ENCODE data around the gene PIPOX. TPM values are rescaled to one million over a fixed set of nuclear protein-coding genes. Genes with fewer than 3 reads are reported as not detected.

The PIPOX gene
- total and polyA plus RNA-seq, 2 of the 13 experiments (the other 11 are each of a cell fraction or from before 2014, with no cell fraction given) = 87.3 to 154 TPM

DNA sequence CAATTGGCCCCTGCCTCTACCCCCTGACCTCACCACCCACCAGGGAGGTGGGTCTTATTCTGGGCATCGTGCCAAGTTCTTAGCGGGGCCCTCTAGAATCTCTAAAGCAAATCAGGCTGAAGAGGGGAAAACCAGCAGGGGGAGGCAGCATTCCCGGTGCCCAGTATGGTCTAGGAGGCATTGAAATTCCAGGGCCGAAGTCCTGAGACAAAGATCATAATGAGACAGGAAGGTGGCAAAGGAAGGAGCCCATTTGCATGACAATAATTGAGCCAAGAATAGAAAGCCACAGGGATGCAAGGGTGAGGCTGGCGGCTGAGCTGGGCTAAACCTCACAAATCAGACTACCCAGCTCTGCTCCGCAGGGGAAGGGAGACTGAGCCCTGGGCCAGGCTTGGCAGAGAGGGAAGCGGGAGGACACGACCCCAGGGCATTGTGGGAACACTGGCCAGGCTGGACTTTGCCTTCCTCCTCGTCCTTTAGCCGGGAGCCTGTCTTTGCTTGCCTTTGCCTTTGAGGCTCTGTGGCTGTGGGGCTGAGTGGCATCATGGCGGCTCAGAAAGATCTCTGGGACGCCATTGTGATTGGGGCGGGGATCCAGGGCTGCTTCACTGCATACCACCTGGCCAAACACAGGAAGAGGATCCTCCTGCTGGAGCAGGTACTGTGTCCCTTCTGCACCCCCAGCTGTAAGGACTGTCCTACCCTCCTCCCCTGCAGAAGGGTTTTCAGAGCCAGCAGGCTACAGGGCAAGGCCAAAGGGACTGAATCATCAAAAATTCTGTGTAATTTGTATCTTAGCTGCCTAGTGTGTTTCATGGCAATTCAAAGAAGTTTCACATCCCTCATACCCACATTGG is at the start of gene PIPOX (continued):
- TF ChIP-seq, protein P1, sequence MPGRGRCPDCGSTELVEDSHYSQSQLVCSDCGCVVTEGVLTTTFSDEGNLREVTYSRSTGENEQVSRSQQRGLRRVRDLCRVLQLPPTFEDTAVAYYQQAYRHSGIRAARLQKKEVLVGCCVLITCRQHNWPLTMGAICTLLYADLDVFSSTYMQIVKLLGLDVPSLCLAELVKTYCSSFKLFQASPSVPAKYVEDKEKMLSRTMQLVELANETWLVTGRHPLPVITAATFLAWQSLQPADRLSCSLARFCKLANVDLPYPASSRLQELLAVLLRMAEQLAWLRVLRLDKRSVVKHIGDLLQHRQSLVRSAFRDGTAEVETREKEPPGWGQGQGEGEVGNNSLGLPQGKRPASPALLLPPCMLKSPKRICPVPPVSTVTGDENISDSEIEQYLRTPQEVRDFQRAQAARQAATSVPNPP (CRISPR knock-in tag; IDR thresholded peaks at IDR 0.05) = no peak
- TF ChIP-seq GABPB1 (CRISPR knock-in tag; IDR thresholded peaks at IDR 0.05) (peak; percentile 64), ZNF276 (CRISPR knock-in tag; IDR thresholded peaks at IDR 0.05; ENCODE audit: low read depth) (no peak), RARA (CRISPR knock-in tag; IDR thresholded peaks at IDR 0.05) (peak; percentile 61), ZC3H4 (CRISPR knock-in tag; IDR thresholded peaks at IDR 0.05; ENCODE audit: borderline replicate concordance) (peak; percentile 31; the same call in 1 of the 2 replicates), RFX5 (IDR thresholded peaks at IDR 0.05; ENCODE audit: low read depth, low read length) (no peak), ZBTB42 (CRISPR knock-in tag; IDR thresholded peaks at IDR 0.05) (no peak), JUNB (CRISPR knock-in tag; IDR thresholded peaks at IDR 0.05; ENCODE audit: borderline replicate concordance) (no peak), KDM4B (CRISPR knock-in tag; IDR thresholded peaks at IDR 0.05) (no peak; the same call in 1 of the 2 replicates), ZKSCAN1 (IDR thresholded peaks at IDR 0.05; ENCODE audit: low read length) (no peak), ZNF597 (CRISPR knock-in tag; IDR thresholded peaks at IDR 0.05) (no peak), ZNF44 (CRISPR knock-in tag; IDR thresholded peaks at IDR 0.05) (no peak), PHF5A (CRISPR knock-in tag; IDR thresholded peaks at IDR 0.05; ENCODE audit: low read depth, unreplicated experiment) (no peak), HHEX (CRISPR knock-in tag; IDR thresholded peaks at IDR 0.05) (no peak)
- TF ChIP-seq, protein P2, sequence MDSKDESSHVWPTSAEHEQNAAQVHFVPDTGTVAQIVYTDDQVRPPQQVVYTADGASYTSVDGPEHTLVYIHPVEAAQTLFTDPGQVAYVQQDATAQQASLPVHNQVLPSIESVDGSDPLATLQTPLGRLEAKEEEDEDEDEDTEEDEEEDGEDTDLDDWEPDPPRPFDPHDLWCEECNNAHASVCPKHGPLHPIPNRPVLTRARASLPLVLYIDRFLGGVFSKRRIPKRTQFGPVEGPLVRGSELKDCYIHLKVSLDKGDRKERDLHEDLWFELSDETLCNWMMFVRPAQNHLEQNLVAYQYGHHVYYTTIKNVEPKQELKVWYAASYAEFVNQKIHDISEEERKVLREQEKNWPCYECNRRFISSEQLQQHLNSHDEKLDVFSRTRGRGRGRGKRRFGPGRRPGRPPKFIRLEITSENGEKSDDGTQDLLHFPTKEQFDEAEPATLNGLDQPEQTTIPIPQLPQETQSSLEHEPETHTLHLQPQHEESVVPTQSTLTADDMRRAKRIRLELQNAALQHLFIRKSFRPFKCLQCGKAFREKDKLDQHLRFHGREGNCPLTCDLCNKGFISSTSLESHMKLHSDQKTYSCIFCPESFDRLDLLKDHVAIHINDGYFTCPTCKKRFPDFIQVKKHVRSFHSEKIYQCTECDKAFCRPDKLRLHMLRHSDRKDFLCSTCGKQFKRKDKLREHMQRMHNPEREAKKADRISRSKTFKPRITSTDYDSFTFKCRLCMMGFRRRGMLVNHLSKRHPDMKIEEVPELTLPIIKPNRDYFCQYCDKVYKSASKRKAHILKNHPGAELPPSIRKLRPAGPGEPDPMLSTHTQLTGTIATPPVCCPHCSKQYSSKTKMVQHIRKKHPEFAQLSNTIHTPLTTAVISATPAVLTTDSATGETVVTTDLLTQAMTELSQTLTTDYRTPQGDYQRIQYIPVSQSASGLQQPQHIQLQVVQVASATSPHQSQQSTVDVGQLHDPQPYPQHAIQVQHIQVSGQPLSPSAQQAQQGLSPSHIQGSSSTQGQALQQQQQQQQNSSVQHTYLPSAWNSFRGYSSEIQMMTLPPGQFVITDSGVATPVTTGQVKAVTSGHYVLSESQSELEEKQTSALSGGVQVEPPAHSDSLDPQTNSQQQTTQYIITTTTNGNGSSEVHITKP (CRISPR knock-in tag; IDR thresholded peaks at IDR 0.05; ENCODE audit: low read depth) = no peak; the same call in 1 of the 2 replicates
- TF ChIP-seq, protein P3, sequence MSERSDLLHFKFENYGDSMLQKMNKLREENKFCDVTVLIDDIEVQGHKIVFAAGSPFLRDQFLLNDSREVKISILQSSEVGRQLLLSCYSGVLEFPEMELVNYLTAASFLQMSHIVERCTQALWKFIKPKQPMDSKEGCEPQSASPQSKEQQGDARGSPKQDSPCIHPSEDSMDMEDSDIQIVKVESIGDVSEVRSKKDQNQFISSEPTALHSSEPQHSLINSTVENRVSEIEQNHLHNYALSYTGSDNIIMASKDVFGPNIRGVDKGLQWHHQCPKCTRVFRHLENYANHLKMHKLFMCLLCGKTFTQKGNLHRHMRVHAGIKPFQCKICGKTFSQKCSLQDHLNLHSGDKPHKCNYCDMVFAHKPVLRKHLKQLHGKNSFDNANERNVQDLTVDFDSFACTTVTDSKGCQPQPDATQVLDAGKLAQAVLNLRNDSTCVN (CRISPR knock-in tag; IDR thresholded peaks at IDR 0.05; ENCODE audit: borderline replicate concordance) = peak; percentile 53; the same call in 1 of the 2 replicates
- TF ChIP-seq, protein P4, sequence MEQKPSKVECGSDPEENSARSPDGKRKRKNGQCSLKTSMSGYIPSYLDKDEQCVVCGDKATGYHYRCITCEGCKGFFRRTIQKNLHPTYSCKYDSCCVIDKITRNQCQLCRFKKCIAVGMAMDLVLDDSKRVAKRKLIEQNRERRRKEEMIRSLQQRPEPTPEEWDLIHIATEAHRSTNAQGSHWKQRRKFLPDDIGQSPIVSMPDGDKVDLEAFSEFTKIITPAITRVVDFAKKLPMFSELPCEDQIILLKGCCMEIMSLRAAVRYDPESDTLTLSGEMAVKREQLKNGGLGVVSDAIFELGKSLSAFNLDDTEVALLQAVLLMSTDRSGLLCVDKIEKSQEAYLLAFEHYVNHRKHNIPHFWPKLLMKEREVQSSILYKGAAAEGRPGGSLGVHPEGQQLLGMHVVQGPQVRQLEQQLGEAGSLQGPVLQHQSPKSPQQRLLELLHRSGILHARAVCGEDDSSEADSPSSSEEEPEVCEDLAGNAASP (CRISPR knock-in tag; IDR thresholded peaks at IDR 0.05; ENCODE audit: borderline replicate concordance) = peak; percentile 81
